Adrenal gland (tissue), 12 donors: Measurements from ENCODE around the gene VPS72. TPM values are rescaled to one million over a fixed set of nuclear protein-coding genes. Genes with fewer than 3 reads are reported as not detected.

Experiments
- DNase-seq, 7 donors: peaks; one replicate each; pipeline ENCODE4 v3.0.0-alpha.2; 2019 to 2020
- H3K27ac ChIP-seq, 5 donors: fragments of 200-600 bp; sonication (generic) in 4 of 5; 1 replicate in 3 of 5; 2 replicates in 2 of 5; pipeline versions ENCODE4 v1.5.1 to v1.8.0; 2016 to 2020; ENCODE audit warnings: mild to moderate bottlenecking in 1 of 5
- H3K27me3 ChIP-seq: fragments of 200-600 bp; 2 replicates; pipeline ENCODE4 v1.8.0; 2021
- H3K36me3 ChIP-seq, 2 donors: fragments of 200-600 bp; replicated peaks in 1 of 2; 1 replicate in 1 of 2; 2 replicates in 1 of 2; pipeline versions ENCODE4 v1.5.1 to v1.8.0; 2018 to 2022
- H3K4me1 ChIP-seq, 2 donors: fragments of 200-600 bp; replicated peaks in 1 of 2; 1 replicate in 1 of 2; 2 replicates in 1 of 2; pipeline versions ENCODE4 v1.5.1 to v1.8.0; 2018 to 2021
- H3K4me3 ChIP-seq, 4 donors: fragments of 200-600 bp; sonication (generic) in 3 of 4; one replicate each; pipeline ENCODE4 v1.5.1; 2016 to 2018
- H3K9me3 ChIP-seq, 3 donors: fragments of 200-600 bp; sonication (generic) in 1 of 3; replicated peaks in 1 of 3; 1 replicate in 2 of 3; 2 replicates in 1 of 3; pipeline versions ENCODE4 v1.5.1 to v1.8.0; 2016 to 2021
- CTCF ChIP-seq, 6 experiments: fragments of 450-650 bp in 4 of 6; fragments of 200-600 bp in 2 of 6; sonication (generic) in 1 of 6; IDR thresholded peaks; 1 replicate in 5 of 6; 2 replicates in 1 of 6; pipeline versions ENCODE4 v1.5.1 to v1.8.0; 2016 to 2021; ENCODE audit warnings: antibody characterized with exemption in 6 of 6, mild to moderate bottlenecking in 2 of 6, moderate library complexity in 1 of 6
- POLR2A ChIP-seq, 2 donors: fragments of 450-650 bp; IDR thresholded peaks; one replicate each; pipeline ENCODE4 v1.6.1; 2017; ENCODE audit warnings: antibody characterized with exemption in 2 of 2, mild to moderate bottlenecking in 2 of 2, moderate library complexity in 1 of 2
- WGBS, 4 donors: extraction: QIAGEN DNeasy Blood & Tissue Kit in 2 of 4; methylation state at CpG; one replicate each; pipeline versions ENCODE4 v1.1.5 to v1.1.7; 2013 to 2017; 5-methylcytosine and 5-hydroxymethylcytosine counted together
- intact Hi-C, 2 donors: fragments of 100-400 bp; cut with DNase I; formaldehyde crosslinking; loops; one replicate each; pipeline versions ENCODE4 v1.14.1 to v1.15.0; 2022 to 2023
- polyA plus RNA-seq, 3 donors: library from polyadenylated mRNA; stranded (reverse); fragments of 200-250 nt in 2 of 3; fragments of 350-450 nt in 1 of 3; fragmentation: Illumina TruSeq in 1 of 3; extraction: RNeasy Lipid Tissue Mini Kit (QIAGEN cat#74804) in 1 of 3; gene quantifications; one replicate each; pipeline ENCODE4 v1.2.3, GENCODE V29; 2013 to 2014
- total RNA-seq, 9 donors: library from RNA; depleted of rRNA in 4 of 9; stranded (reverse); fragments of >200 nt in 4 of 9; fragments of 120-200 nt in 1 of 9; fragmentation: NEBNext Ultra II Directional in 1 of 9; extraction: Animal tissue kit (Norgen Biotek cat#: 25700) in 1 of 9; gene quantifications; one replicate each; pipeline versions ENCODE4 v1.1.0 to v1.2.4, GENCODE V29; 2013 to 2023
- donor health status: healthy with polysubstance abuse.
- donor health status: Bipolar disorder and iron deficiency.
- donor health status: DM: yes; HTN: yes; CAD: no.
- donor health status: DM: no; HTN: no; CAD: no.
- donor health status: DM: no; HTN: no; CAD: no.
- donor health status: DM: yes; HTN: yes; CAD: no.

The VPS72 gene
- total and polyA plus RNA-seq, 12 donors: 30.0 to 57.1 (median 39.2) TPM

GRCh38 chr1:151156515-151156819, 33.5 kb downstream of the VPS72 start, which contains the start of gene TNFAIP8L2:
TNFAIP8L2 (plus strand) TSS chr1:151156649; CDS start chr1:151158698, 2,049 bp downstream.
- TF ChIP-seq POLR2A (IDR thresholded peaks at IDR 0.05) (no peak), CTCF (IDR thresholded peaks at IDR 0.05) (no peak)
- Histone ChIP-seq H3K4me3 (peak within 1 kb of the TSS in 1 of 4 donors; percentile 30), H3K27me3 (no peaks in the 10 kb centered on the region), H3K4me1 (no peaks in the 10 kb centered on the region), H3K36me3 (peaks cover 0 to 42% of the 10 kb centered on the region in 2 donors), H3K27ac (peak within 1 kb of the TSS in 1 of 5 donors; percentile 50), H3K9me3 (no peaks in the 10 kb centered on the region)
- WGBS, 4 donors: 59 to 68% (median 62%) methylated on average over 4 of the region's 4 CpGs
- intact Hi-C loops: loop anchor here in 1 of 2 donors (5.0 to 10.0 kb wide), 2 partner anchors 59 to 132 kb away; no protein-coding TSS in a partner anchor
- DNase-seq: peak in 6 of 7 donors; percentile 35 to 69 (median 52)

GRCh38 chr1:151147665-151148064, 42.3 kb downstream of the VPS72 start:
- no peaks in the 10 kb centered on the region for H3K36me3 ChIP-seq
- TF ChIP-seq POLR2A (IDR thresholded peaks at IDR 0.05) (no peak), CTCF (IDR thresholded peaks at IDR 0.05) (no peak)
- no peaks in the 10 kb centered on the region for H3K9me3 ChIP-seq

GRCh38 chr1:151147132-151147503, 42.9 kb downstream of the VPS72 start:
- 12 to 33% (median 25%) methylated on average over 7 of the region's 7 CpGs for WGBS, 4 donors
- H3K36me3 ChIP-seq: no peaks in the 10 kb centered on the region
- no peaks in the 10 kb centered on the region for H3K27me3 ChIP-seq
- DNase-seq: peak in 1 of 7 donors; percentile 10
- H3K9me3 ChIP-seq: no peaks in the 10 kb centered on the region
- peak overlapping the region in 2 of 4 donors; percentile 40 to 67 for H3K4me3 ChIP-seq
- H3K4me1 ChIP-seq: peaks cover 0 to 21% of the 10 kb centered on the region in 2 donors
- intact Hi-C loops: loop anchor here in 1 of 2 donors (5.0 kb wide), 1 partner anchor 35 kb away; no protein-coding TSS in a partner anchor
- peak overlapping the region in 4 of 5 donors; percentile 10 to 77 (median 64) for H3K27ac ChIP-seq
- no peak for TF ChIP-seq CTCF (IDR thresholded peaks at IDR 0.05)
- TF ChIP-seq POLR2A (IDR thresholded peaks at IDR 0.05): no peak

More at GRCh38 chr1:151147665-151148064, 42.3 kb downstream of the VPS72 start:
- WGBS, 4 donors: 92 to 100% (median 94%) methylated on average over 2 of the region's 2 CpGs
- H3K27me3 ChIP-seq: no peaks in the 10 kb centered on the region
- H3K27ac ChIP-seq: peak overlapping the region in 2 of 5 donors; percentile 74 to 77
- DNase-seq: no peak
- H3K4me3 ChIP-seq: no peak overlapping the region
- intact Hi-C loops: loop anchor here in 1 of 2 donors (5.0 kb wide), 1 partner anchor 35 kb away; no protein-coding TSS in a partner anchor
- peaks cover 0 to 21% of the 10 kb centered on the region in 2 donors for H3K4me1 ChIP-seq

GRCh38 chr1:151146412-151147131, 43.4 kb downstream of the VPS72 start, which contains the start of gene SEMA6C:
SEMA6C (minus strand) TSS chr1:151146631; CDS start chr1:151142621, 4,010 bp downstream.
- peak within 1 kb of the TSS in 3 of 4 donors; percentile 23 to 67 (median 40) for H3K4me3 ChIP-seq
- WGBS, 4 donors: 0 to 1% (median 0%) methylated on average over 27 to 61 of the region's 61 CpGs
- intact Hi-C loops: loop anchor here in 1 of 2 donors (5.0 kb wide), 1 partner anchor 34 kb away; no protein-coding TSS in a partner anchor
- peak; percentile 93 to 96 (median 94) for DNase-seq
- no peaks in the 10 kb centered on the region for H3K27me3 ChIP-seq
- H3K4me1 ChIP-seq: peaks cover 0 to 21% of the 10 kb centered on the region in 2 donors
- no peaks in the 10 kb centered on the region for H3K9me3 ChIP-seq
- peak within 1 kb of the TSS in 4 of 5 donors; percentile 10 to 77 (median 64) for H3K27ac ChIP-seq
- H3K36me3 ChIP-seq: no peaks in the 10 kb centered on the region
- TF ChIP-seq POLR2A (IDR thresholded peaks at IDR 0.05) (peak in 1 of 2 donors; percentile 63), CTCF (IDR thresholded peaks at IDR 0.05) (no peak)
